ENCODE results near the gene PDLIM7. TPM values are rescaled to one million over a fixed set of nuclear protein-coding genes. Genes with fewer than 3 reads are reported as not detected.

The PDLIM7 gene
- total and polyA plus RNA-seq, 2 of the 8 experiments (the other 6 are each of a cell fraction or from before 2014, with no cell fraction given): 67.3 to 94.2 TPM

DNA sequence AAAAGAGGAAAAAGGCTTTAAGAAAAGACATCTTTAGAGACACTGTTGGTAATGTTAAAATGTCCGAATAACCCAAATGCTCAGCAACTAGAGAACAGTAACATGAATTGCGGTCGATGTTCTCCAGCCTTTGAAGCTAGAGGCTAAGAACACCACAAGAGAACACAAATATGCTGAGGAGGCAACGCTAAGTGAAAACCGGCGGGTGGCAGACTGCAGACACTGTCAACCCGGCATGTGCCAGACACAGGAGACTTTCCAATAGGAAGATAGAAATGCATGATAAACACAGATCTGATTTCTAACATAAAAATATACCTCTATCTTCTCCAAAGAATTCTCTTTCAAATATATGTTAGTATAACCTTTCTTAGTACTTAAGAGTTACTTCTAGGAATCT is 37.7 kb upstream of the PDLIM7 start:
- FAIRE-seq: no peak
- H3K27ac ChIP-seq (ENCODE audit: low read depth, low read length): no peak overlapping the region
- H3K14ac ChIP-seq (ENCODE audit: insufficient read length): no peak overlapping the region
- H3K23ac ChIP-seq (ENCODE audit: insufficient read length): no peak overlapping the region
- H2BK15ac ChIP-seq (ENCODE audit: low read length): no peak overlapping the region
- no peak overlapping the region for H3K4ac ChIP-seq (replicated peaks; ENCODE audit: insufficient read length, low read depth, low read length)
- H3K4me3 ChIP-seq (ENCODE audit: extremely low read depth in 1 of 4, insufficient read depth in 2 of 4, low read depth in 3 of 4, low read length in 4 of 4): no peak overlapping the region
- peaks cover 0 to 4% of the 10 kb centered on the region in 2 experiments; a peak in 1 of 4 replicates for H3K79me2 ChIP-seq (ENCODE audit: control insufficient read depth in 1 of 2, insufficient read depth in 2 of 2, low read length in 2 of 2)
- no peak overlapping the region for H3K56ac ChIP-seq (replicated peaks; ENCODE audit: insufficient read length, low read depth, low read length)
- no peak overlapping the region for H4K91ac ChIP-seq (replicated peaks; ENCODE audit: insufficient read length, low read length)
- ChIA-PET POLR2A (ENCODE audit: partially characterized antibody) (interaction anchor here (0.9 to 3.3 kb wide), 4 partner anchors 9 to 87 kb away, joined by 3 to 7 read pairs (median 4); no protein-coding TSS in a partner anchor), CTCF (ENCODE audit: partially characterized antibody) (interaction anchor here (3.1 kb wide), 1 partner anchor 11 kb away, joined by 14 read pairs; no protein-coding TSS in a partner anchor)
- peaks cover 21% of the 10 kb centered on the region for H3K79me1 ChIP-seq (ENCODE audit: low read depth, low read length)
- H4K20me1 ChIP-seq (replicated peaks in 1 of 2; ENCODE audit: control insufficient read depth in 1 of 2, insufficient read depth in 2 of 2, low read length in 2 of 2): peaks cover 0 to 19% of the 10 kb centered on the region in 2 experiments
- H3K4me1 ChIP-seq (replicated peaks in 1 of 4; ENCODE audit: control insufficient read depth in 3 of 4, insufficient read depth in 4 of 4, low read length in 3 of 4): 0 out of 7 replicates have a peak, but pooled peaks cover 0 to 3% (median 0%) of the 10 kb centered on the region in 4 experiments
- H4K8ac ChIP-seq (ENCODE audit: extremely low read depth, insufficient read depth, low read length): no peak overlapping the region
- H2BK5ac ChIP-seq (ENCODE audit: low read depth, low read length): no peak overlapping the region
- no peak overlapping the region for H2BK120ac ChIP-seq (replicated peaks; ENCODE audit: low read depth, low read length)
- H2BK20ac ChIP-seq (ENCODE audit: low read length): no peak overlapping the region
- H3K36me3 ChIP-seq (ENCODE audit: control insufficient read depth in 2 of 4, insufficient read depth in 4 of 4, low read length in 3 of 4): peaks cover 16 to 69% (median 39%) of the 10 kb centered on the region in 4 experiments; a peak in 7 of 8 replicates
- H3K9me3 ChIP-seq (ENCODE audit: insufficient read depth in 2 of 2, low read depth in 1 of 2, low read length in 1 of 2): no peaks in the 10 kb centered on the region
- no peaks in the 10 kb centered on the region for H3K23me2 ChIP-seq (ENCODE audit: low read depth, low read length)
- TF ChIP-seq EZH2 (IDR thresholded peaks at IDR 0.05; ENCODE audit: low read depth, low read length, severe bottlenecking) (no peak), CBX5 (IDR thresholded peaks at IDR 0.05; ENCODE audit: low read depth, low read length) (no peak), JUN (IDR thresholded peaks at IDR 0.05; ENCODE audit: low read depth, low read length) (no peak), CHD1 (IDR thresholded peaks at IDR 0.05; ENCODE audit: low read depth, low read length) (no peak), MAFK (IDR thresholded peaks at IDR 0.05; ENCODE audit: low read depth, low read length) (no peak), BACH1 (IDR thresholded peaks at IDR 0.05; ENCODE audit: low read length) (no peak), CBX8 (IDR thresholded peaks at IDR 0.05; ENCODE audit: borderline replicate concordance, low read depth, low read length) (no peak)
- no peak overlapping the region for H4K5ac ChIP-seq (ENCODE audit: insufficient read length, low read depth, low read length)
- H2BK12ac ChIP-seq (ENCODE audit: low read depth, low read length): no peak overlapping the region
- H3K4me2 ChIP-seq (ENCODE audit: insufficient read depth in 1 of 2, low read depth in 2 of 2, low read length in 2 of 2): no peak overlapping the region
- H3K18ac ChIP-seq (ENCODE audit: extremely low read depth, low read length): no peak overlapping the region
- no peak overlapping the region for H2AK5ac ChIP-seq (ENCODE audit: low read depth, low read length)
- WGBS, 2 experiments (ENCODE audit: extremely low coverage in 1 of 2, insufficient coverage in 1 of 2, insufficient read length in 1 of 2, insufficient replicate concordance in 2 of 2, low coverage in 1 of 2, low lambda C conversion rate in 2 of 2, missing lambda C conversion rate in 1 of 2): 93% methylated on average over 7 of the region's 7 CpGs; no CpG with 5 or more reads in 1 of the 2 experiments
- DNase-seq (ENCODE audit: low read depth in 1 of 2, low spot score in 2 of 2): no peak
- no peaks in the 10 kb centered on the region for H3K27me3 ChIP-seq (replicated peaks in 1 of 4; ENCODE audit: control insufficient read depth in 3 of 4, extremely low read depth in 1 of 4, insufficient read depth in 3 of 4, low read length in 3 of 4)
- H2AFZ ChIP-seq (ENCODE audit: low read length): no peak overlapping the region
- no peak overlapping the region for H3K9ac ChIP-seq (replicated peaks in 1 of 4; ENCODE audit: extremely low read depth in 1 of 4, low read depth in 3 of 4, low read length in 3 of 4)

Measured in H1 (cell line).